Measurements from ENCODE around the gene VAT1L. TPM values are rescaled to one million over a fixed set of nuclear protein-coding genes. Genes with fewer than 3 reads are reported as not detected.

Gene VAT1L
- total RNA-seq, 2 donors from 2014 or later: 0.53 to 4.1 TPM

GRCh38 chr16:77913738-77914253, 125.4 kb downstream of the VAT1L start:
- 20 to 68% methylated on average over 1 to 2 of the region's 2 CpGs for WGBS, 2 experiments (ENCODE audit: insufficient coverage in 1 of 2, insufficient read length in 1 of 2)

DNA sequence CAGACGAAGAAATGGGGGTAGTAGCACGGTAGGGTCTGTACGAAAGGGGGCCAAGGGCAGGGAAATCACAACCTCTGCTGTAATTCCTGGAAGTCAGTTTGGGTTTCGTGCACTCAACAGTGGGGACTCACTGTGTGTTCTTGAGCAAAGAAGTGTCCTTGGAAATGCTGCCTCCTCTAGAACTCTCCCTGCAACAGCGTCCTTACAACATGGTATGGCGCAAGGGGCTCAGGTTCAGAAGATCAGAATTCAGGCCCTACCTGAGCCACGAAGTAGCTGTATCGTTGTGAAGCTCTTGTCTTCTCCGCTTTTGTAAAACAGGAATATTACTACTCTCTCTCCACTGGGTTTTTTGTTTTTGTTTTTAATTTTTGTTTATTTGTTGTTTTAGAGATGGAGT, 127.7 kb downstream of the VAT1L start:
- Mint-ChIP-seq H3K4me3 (no peak overlapping the region), H3K27me3 (ENCODE audit: insufficient read depth) (no peaks in the 10 kb centered on the region), H3K9me3 (no peaks in the 10 kb centered on the region), H3K4me1 (peaks cover 48% of the 10 kb centered on the region), H3K36me3 (ENCODE audit: low read depth) (no peaks in the 10 kb centered on the region), H3K27ac (no peak overlapping the region)
- no peak for DNase-seq
- Histone ChIP-seq H3K4me1 (ENCODE audit: control insufficient read depth, insufficient read depth, low read length) (peaks cover 21% of the 10 kb centered on the region), H3K27me3 (ENCODE audit: control insufficient read depth, insufficient read depth, low read length, poor library complexity, severe bottlenecking) (no peaks in the 10 kb centered on the region), H3K36me3 (ENCODE audit: control insufficient read depth, insufficient read depth, low read length) (no peaks in the 10 kb centered on the region), H3K4me3 (ENCODE audit: low read length) (no peak overlapping the region), H3K9me3 (ENCODE audit: control insufficient read depth, low read length) (no peaks in the 10 kb centered on the region), H3K9ac (ENCODE audit: extremely low read depth, low read length, poor library complexity, severe bottlenecking) (no peak overlapping the region), H3K27ac (ENCODE audit: low read depth, low read length) (no peak overlapping the region)
- 91 to 94% methylated on average over 8 to 9 of the region's 9 CpGs for WGBS, 2 experiments (ENCODE audit: insufficient coverage in 1 of 2, insufficient read length in 1 of 2)
- TF ChIP-seq, protein P1, sequence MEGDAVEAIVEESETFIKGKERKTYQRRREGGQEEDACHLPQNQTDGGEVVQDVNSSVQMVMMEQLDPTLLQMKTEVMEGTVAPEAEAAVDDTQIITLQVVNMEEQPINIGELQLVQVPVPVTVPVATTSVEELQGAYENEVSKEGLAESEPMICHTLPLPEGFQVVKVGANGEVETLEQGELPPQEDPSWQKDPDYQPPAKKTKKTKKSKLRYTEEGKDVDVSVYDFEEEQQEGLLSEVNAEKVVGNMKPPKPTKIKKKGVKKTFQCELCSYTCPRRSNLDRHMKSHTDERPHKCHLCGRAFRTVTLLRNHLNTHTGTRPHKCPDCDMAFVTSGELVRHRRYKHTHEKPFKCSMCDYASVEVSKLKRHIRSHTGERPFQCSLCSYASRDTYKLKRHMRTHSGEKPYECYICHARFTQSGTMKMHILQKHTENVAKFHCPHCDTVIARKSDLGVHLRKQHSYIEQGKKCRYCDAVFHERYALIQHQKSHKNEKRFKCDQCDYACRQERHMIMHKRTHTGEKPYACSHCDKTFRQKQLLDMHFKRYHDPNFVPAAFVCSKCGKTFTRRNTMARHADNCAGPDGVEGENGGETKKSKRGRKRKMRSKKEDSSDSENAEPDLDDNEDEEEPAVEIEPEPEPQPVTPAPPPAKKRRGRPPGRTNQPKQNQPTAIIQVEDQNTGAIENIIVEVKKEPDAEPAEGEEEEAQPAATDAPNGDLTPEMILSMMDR (conservative IDR thresholded peaks at IDR 0.05): peak; percentile 27

More at GRCh38 chr16:77913738-77914253, 125.4 kb downstream of the VAT1L start:
- no peak for DNase-seq
- Histone ChIP-seq H3K9ac (ENCODE audit: extremely low read depth, low read length, poor library complexity, severe bottlenecking) (no peak overlapping the region), H3K9me3 (ENCODE audit: control insufficient read depth, low read length) (no peaks in the 10 kb centered on the region), H3K36me3 (ENCODE audit: control insufficient read depth, insufficient read depth, low read length) (no peaks in the 10 kb centered on the region), H3K4me1 (ENCODE audit: control insufficient read depth, insufficient read depth, low read length) (peaks cover 14% of the 10 kb centered on the region), H3K4me3 (ENCODE audit: low read length) (no peak overlapping the region), H3K27ac (ENCODE audit: low read depth, low read length) (peak overlapping the region; percentile 64), H3K27me3 (ENCODE audit: control insufficient read depth, insufficient read depth, low read length, poor library complexity, severe bottlenecking) (no peaks in the 10 kb centered on the region)
- Mint-ChIP-seq H3K36me3 (ENCODE audit: low read depth) (no peaks in the 10 kb centered on the region), H3K4me3 (no peak overlapping the region), H3K27ac (no peak overlapping the region), H3K4me1 (peaks cover 38% of the 10 kb centered on the region), H3K27me3 (ENCODE audit: insufficient read depth) (no peaks in the 10 kb centered on the region), H3K9me3 (no peaks in the 10 kb centered on the region)
- TF ChIP-seq, protein P1 (conservative IDR thresholded peaks at IDR 0.05): no peak

DNA sequence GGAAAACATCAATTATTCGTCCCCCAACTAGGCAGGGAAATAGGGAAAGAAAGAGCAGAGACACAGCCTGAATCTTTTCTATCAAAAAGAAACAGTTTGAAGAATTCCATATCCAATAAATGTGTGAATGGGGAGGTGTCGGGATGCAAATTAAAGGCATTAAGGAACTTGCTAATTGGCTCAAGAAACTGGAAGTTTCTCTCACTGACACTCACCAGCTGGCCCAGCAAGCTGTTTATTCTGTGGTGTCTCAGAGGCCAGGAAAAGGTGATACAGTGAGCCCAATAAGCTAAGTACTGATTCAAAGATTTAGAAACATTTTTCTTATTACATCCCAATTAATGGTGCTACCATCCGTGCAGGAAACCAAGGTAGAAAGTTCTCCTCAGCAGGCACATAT, 129.6 kb downstream of the VAT1L start:
- H3K4me1 Mint-ChIP-seq: peaks cover 51% of the 10 kb centered on the region
- no peaks in the 10 kb centered on the region for H3K9me3 ChIP-seq (ENCODE audit: control insufficient read depth, low read length)
- peaks cover 23% of the 10 kb centered on the region for H3K4me1 ChIP-seq (ENCODE audit: control insufficient read depth, insufficient read depth, low read length)
- no peak overlapping the region for H3K27ac ChIP-seq (ENCODE audit: low read depth, low read length)
- no peak overlapping the region for H3K9ac ChIP-seq (ENCODE audit: extremely low read depth, low read length, poor library complexity, severe bottlenecking)
- H3K4me3 ChIP-seq (ENCODE audit: low read length): no peak overlapping the region
- 74 to 100% methylated on average over 1 to 2 of the region's 3 CpGs for WGBS, 2 experiments (ENCODE audit: insufficient coverage in 1 of 2, insufficient read length in 1 of 2)
- H3K27ac Mint-ChIP-seq: peak overlapping the region; percentile 37
- H3K27me3 Mint-ChIP-seq (ENCODE audit: insufficient read depth): no peaks in the 10 kb centered on the region
- TF ChIP-seq, protein P1 (conservative IDR thresholded peaks at IDR 0.05): no peak
- no peak for DNase-seq
- H3K36me3 Mint-ChIP-seq (ENCODE audit: low read depth): no peaks in the 10 kb centered on the region
- H3K9me3 Mint-ChIP-seq: no peaks in the 10 kb centered on the region
- H3K36me3 ChIP-seq (ENCODE audit: control insufficient read depth, insufficient read depth, low read length): no peaks in the 10 kb centered on the region
- no peaks in the 10 kb centered on the region for H3K27me3 ChIP-seq (ENCODE audit: control insufficient read depth, insufficient read depth, low read length, poor library complexity, severe bottlenecking)
- no peak overlapping the region for H3K4me3 Mint-ChIP-seq

Data from endodermal cell (in vitro differentiated cells).